H9 (cell line): ENCODE measurements around the gene LRIG1. TPM values are rescaled to one million over a fixed set of nuclear protein-coding genes. Genes with fewer than 3 reads are reported as not detected.

Experiments used
- DNase-seq: peaks from one replicate; pipeline ENCODE4 v3.0.0-alpha.2; 2017
- H2AFZ ChIP-seq: one replicate; pipeline ENCODE4 v1.6.1; 2013; ENCODE audit warnings: mild to moderate bottlenecking, low read length, control low read depth, moderate library complexity
- H2AK5ac ChIP-seq: 2 replicates; pipeline ENCODE4 v1.6.1; 2013; ENCODE audit warnings: low read length, control low read depth, mixed read lengths; ENCODE audit not compliant: insufficient read length
- H2BK120ac ChIP-seq: one replicate; pipeline ENCODE4 v1.6.1; 2013; ENCODE audit warnings: low read depth, mild to moderate bottlenecking, low read length, control low read depth, inconsistent platforms; ENCODE audit not compliant: poor library complexity, severe bottlenecking
- H2BK12ac ChIP-seq: 2 replicates; pipeline ENCODE4 v1.6.1; 2013; ENCODE audit warnings: low read length, control low read depth, mixed read lengths, low read depth; ENCODE audit not compliant: insufficient read length
- H2BK15ac ChIP-seq: 2 replicates; pipeline ENCODE4 v1.6.1; 2013; ENCODE audit warnings: low read depth, low read length, control low read depth
- H2BK20ac ChIP-seq: one replicate; pipeline ENCODE4 v1.6.1; 2013; ENCODE audit warnings: low read depth, mild to moderate bottlenecking, low read length, control low read depth, inconsistent platforms; ENCODE audit not compliant: poor library complexity, severe bottlenecking
- H2BK5ac ChIP-seq: 2 replicates; pipeline ENCODE4 v1.6.1; 2013; ENCODE audit warnings: low read length, control low read depth, mixed read lengths; ENCODE audit not compliant: insufficient read length
- H3K14ac ChIP-seq: 2 replicates; pipeline ENCODE4 v1.6.1; 2013; ENCODE audit warnings: low read length, control low read depth; ENCODE audit not compliant: insufficient read depth
- H3K18ac ChIP-seq: 2 replicates; pipeline ENCODE4 v1.6.1; 2013; ENCODE audit warnings: low read depth, mild to moderate bottlenecking, mixed read lengths, low read length, control low read depth; ENCODE audit not compliant: insufficient read length
- H3K23ac ChIP-seq: 2 replicates; pipeline ENCODE4 v1.6.1; 2013; ENCODE audit warnings: low read length, control low read depth, mixed read lengths, low read depth; ENCODE audit not compliant: insufficient read length
- H3K23me2 ChIP-seq: 2 replicates; pipeline ENCODE4 v1.6.1; 2013; ENCODE audit warnings: low read depth, mild to moderate bottlenecking, mixed read lengths, low read length, control low read depth; ENCODE audit not compliant: insufficient read length, poor library complexity, severe bottlenecking
- H3K27ac ChIP-seq: 2 replicates; pipeline ENCODE4 v1.5.1; 2013; ENCODE audit warnings: low read length, control low read depth, mixed read lengths, low read depth; ENCODE audit not compliant: insufficient read length
- H3K27me3 ChIP-seq: 2 replicates; pipeline ENCODE4 v1.6.1; 2013; ENCODE audit warnings: low read length, control low read depth, inconsistent platforms; ENCODE audit not compliant: insufficient read depth
- H3K4ac ChIP-seq: 2 replicates; pipeline ENCODE4 v1.6.1; 2013; ENCODE audit warnings: low read depth, mild to moderate bottlenecking, control low read depth, inconsistent platforms, low read length, moderate library complexity
- H3K4me1 ChIP-seq: 2 replicates; pipeline ENCODE4 v1.6.1; 2013; ENCODE audit warnings: low read length, control low read depth, inconsistent platforms; ENCODE audit not compliant: insufficient read depth
- H3K4me2 ChIP-seq: 2 replicates; pipeline ENCODE4 v1.6.1; 2013; ENCODE audit warnings: low read length, control low read depth, mixed read lengths; ENCODE audit not compliant: insufficient read length, insufficient read depth
- H3K56ac ChIP-seq: 2 replicates; pipeline ENCODE4 v1.6.1; 2013; ENCODE audit warnings: low read depth, mild to moderate bottlenecking, mixed read lengths, low read length, control low read depth; ENCODE audit not compliant: insufficient read length
- H3K79me1 ChIP-seq: 2 replicates; pipeline ENCODE4 v1.6.1; 2013; ENCODE audit warnings: low read depth, mild to moderate bottlenecking, moderate library complexity, low read length, control low read depth, inconsistent platforms; ENCODE audit not compliant: insufficient read depth, poor library complexity, severe bottlenecking
- H3K79me2 ChIP-seq: 2 replicates; pipeline ENCODE4 v1.6.1; 2013; ENCODE audit warnings: low read length, control low read depth, inconsistent platforms; ENCODE audit not compliant: insufficient read depth
- H3K9ac ChIP-seq: 2 replicates; pipeline ENCODE4 v1.6.1; 2013; ENCODE audit warnings: low read length, control low read depth, mixed read lengths; ENCODE audit not compliant: insufficient read length; ENCODE audit errors: extremely low read depth
- H3K9me3 ChIP-seq: one replicate; pipeline ENCODE4 v1.6.1; 2013; ENCODE audit warnings: low read depth, low read length, inconsistent platforms; ENCODE audit not compliant: control insufficient read depth
- H3T11ph ChIP-seq: one replicate; pipeline ENCODE4 v1.6.1; 2013; ENCODE audit warnings: mild to moderate bottlenecking, low read length, control low read depth, inconsistent platforms
- H4K20me1 ChIP-seq: one replicate; pipeline ENCODE4 v1.6.1; 2013; ENCODE audit not compliant: control insufficient read depth, insufficient read length, insufficient read depth
- H4K5ac ChIP-seq: 2 replicates; pipeline ENCODE4 v1.6.1; 2013; ENCODE audit warnings: low read depth, mild to moderate bottlenecking, mixed read lengths, low read length, control low read depth; ENCODE audit not compliant: insufficient read length
- H4K8ac ChIP-seq: replicated peaks from 2 replicates; pipeline ENCODE4 v1.6.1; 2013; ENCODE audit warnings: low read length, control low read depth, mixed read lengths, low read depth; ENCODE audit not compliant: insufficient read length
- H4K91ac ChIP-seq: 2 replicates; pipeline ENCODE4 v1.6.1; 2013; ENCODE audit warnings: low read depth, mild to moderate bottlenecking, moderate library complexity, mixed read lengths, low read length, control low read depth; ENCODE audit not compliant: insufficient read length
- H3K27ac Mint-ChIP-seq, 3 experiments: 2 replicates in 2 of 3; 3 replicates in 1 of 3; pipeline ENCODE4 v1.8.0; 2020 to 2021; ENCODE audit warnings: mixed read lengths in 3 of 3, mild to moderate bottlenecking in 1 of 3, moderate library complexity in 1 of 3
- H3K27me3 Mint-ChIP-seq: 2 replicates; pipeline ENCODE4 v1.8.0; 2021; ENCODE audit warnings: low read depth, mild to moderate bottlenecking, moderate library complexity, mixed read lengths
- H3K36me3 Mint-ChIP-seq, 3 experiments: 2 replicates in 2 of 3; 3 replicates in 1 of 3; pipeline ENCODE4 v1.8.0; 2020 to 2021; ENCODE audit warnings: low read depth in 3 of 3, mixed read lengths in 3 of 3; ENCODE audit not compliant: insufficient read depth in 1 of 3
- H3K4me1 Mint-ChIP-seq, 2 experiments: 2 replicates each; pipeline ENCODE4 v1.8.0; 2020; ENCODE audit warnings: mixed read lengths in 2 of 2
- H3K4me3 Mint-ChIP-seq, 2 experiments: 2 replicates in 1 of 2; 3 replicates in 1 of 2; pipeline ENCODE4 v1.8.0; 2020 to 2021; ENCODE audit warnings: mild to moderate bottlenecking in 2 of 2, mixed read lengths in 2 of 2, moderate library complexity in 1 of 2
- H3K9me3 Mint-ChIP-seq, 2 experiments: 2 replicates in 1 of 2; 3 replicates in 1 of 2; pipeline ENCODE4 v1.8.0; 2020; ENCODE audit warnings: mild to moderate bottlenecking in 2 of 2, mixed read lengths in 2 of 2, moderate library complexity in 1 of 2
- WGBS: extraction: QIAGEN DNeasy Blood & Tissue Kit; methylation state at CpG from one replicate; pipeline ENCODE4 v1.1.7; 2013; ENCODE audit warnings: missing lambda C conversion rate, low lambda C conversion rate, mixed read lengths; ENCODE audit not compliant: insufficient read length; ENCODE audit errors: extremely low coverage; 5-methylcytosine and 5-hydroxymethylcytosine counted together
- total RNA-seq: library from RNA; stranded (reverse); gene quantifications from 2 replicates; pipeline ENCODE4 v1.2.1, GENCODE V29; 2021
- TF ChIP-seq, protein P1 (sequence below): fragments of 200-600 bp; sonication (generic); conservative IDR thresholded peaks from 3 replicates; pipeline ENCODE4 v1.8.0; 2021; ENCODE audit warnings: antibody characterized with exemption, mild to moderate bottlenecking

The LRIG1 gene
- total RNA-seq, 1 experiment from 2014 or later, result 70.3 TPM

DNA sequence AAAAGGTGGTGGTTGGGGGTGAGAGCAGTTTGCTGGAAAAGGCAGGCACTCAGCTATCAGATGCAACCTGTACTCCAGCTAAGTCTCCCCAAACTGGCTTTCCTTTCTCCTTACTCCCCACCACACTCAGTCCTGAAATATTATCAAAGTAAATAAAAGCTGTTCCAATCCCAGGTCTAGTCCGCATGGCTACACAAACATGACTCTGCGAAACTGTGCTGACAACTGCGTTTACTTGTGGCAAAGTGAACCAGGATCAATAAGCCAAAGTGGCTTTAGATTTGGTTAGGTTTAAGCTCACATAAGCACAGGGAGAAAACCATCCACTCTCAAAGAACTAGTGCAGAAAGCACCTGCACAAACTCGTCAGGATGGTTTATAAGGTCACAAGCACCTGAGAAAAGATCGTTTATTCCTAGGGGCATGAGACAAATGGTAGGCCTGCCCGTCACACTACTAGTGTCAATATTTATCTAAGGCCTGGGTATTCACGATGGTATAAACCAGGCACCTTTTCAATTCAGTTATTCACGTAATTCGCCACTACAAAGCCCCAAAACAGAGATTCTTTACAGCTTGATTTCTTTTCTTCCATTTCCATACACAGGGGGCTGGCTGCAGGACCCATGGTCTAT is 25.3 kb downstream of the LRIG1 start:
- no peak overlapping the region for H2BK12ac ChIP-seq
- no peak overlapping the region for H3K4me2 ChIP-seq
- no peak overlapping the region for H3K27ac ChIP-seq

More for the DNA sequence above, 25.3 kb downstream of the LRIG1 start:
- Histone ChIP-seq H3K9ac (no peak overlapping the region), H3K79me1 (peaks cover 11% of the 10 kb centered on the region), H3K79me2 (peaks cover 82% of the 10 kb centered on the region), H3T11ph (no peak overlapping the region), H3K56ac (no peak overlapping the region), H4K91ac (no peak overlapping the region), H3K27me3 (no peaks in the 10 kb centered on the region), H4K5ac (no peak overlapping the region), H3K18ac (no peak overlapping the region), H3K4ac (no peak overlapping the region), H3K9me3 (no peaks in the 10 kb centered on the region), H2BK120ac (no peak overlapping the region), H2BK5ac (no peak overlapping the region), H2AK5ac (no peak overlapping the region), H3K23ac (no peak overlapping the region), H3K23me2 (no peaks in the 10 kb centered on the region), H2BK15ac (no peak overlapping the region), H2AFZ (no peak overlapping the region), H4K20me1 (no peaks in the 10 kb centered on the region), H4K8ac (no peak overlapping the region), H3K14ac (no peak overlapping the region), H2BK20ac (no peak overlapping the region), H3K4me1 (peaks cover 45% of the 10 kb centered on the region)
- Mint-ChIP-seq H3K27ac (no peak overlapping the region), H3K4me3 (no peak overlapping the region), H3K4me1 (peaks cover under 1 to 34% of the 10 kb centered on the region in 2 experiments), H3K36me3 (peaks cover 0 to 1% (median 0%) of the 10 kb centered on the region in 3 experiments; a peak in 2 of 7 replicates), H3K27me3 (no peaks in the 10 kb centered on the region), H3K9me3 (no peaks in the 10 kb centered on the region)
- WGBS, result no CpG with 5 or more reads among the region's 9 CpGs
- DNase-seq, result no peak
- TF ChIP-seq, protein P1, sequence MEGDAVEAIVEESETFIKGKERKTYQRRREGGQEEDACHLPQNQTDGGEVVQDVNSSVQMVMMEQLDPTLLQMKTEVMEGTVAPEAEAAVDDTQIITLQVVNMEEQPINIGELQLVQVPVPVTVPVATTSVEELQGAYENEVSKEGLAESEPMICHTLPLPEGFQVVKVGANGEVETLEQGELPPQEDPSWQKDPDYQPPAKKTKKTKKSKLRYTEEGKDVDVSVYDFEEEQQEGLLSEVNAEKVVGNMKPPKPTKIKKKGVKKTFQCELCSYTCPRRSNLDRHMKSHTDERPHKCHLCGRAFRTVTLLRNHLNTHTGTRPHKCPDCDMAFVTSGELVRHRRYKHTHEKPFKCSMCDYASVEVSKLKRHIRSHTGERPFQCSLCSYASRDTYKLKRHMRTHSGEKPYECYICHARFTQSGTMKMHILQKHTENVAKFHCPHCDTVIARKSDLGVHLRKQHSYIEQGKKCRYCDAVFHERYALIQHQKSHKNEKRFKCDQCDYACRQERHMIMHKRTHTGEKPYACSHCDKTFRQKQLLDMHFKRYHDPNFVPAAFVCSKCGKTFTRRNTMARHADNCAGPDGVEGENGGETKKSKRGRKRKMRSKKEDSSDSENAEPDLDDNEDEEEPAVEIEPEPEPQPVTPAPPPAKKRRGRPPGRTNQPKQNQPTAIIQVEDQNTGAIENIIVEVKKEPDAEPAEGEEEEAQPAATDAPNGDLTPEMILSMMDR, result no peak
